HG03196 (cell line): ENCODE measurements around the gene AMPH.

Experiments
- ATAC-seq: cut with Tn5 transposase; IDR thresholded peaks from one replicate; pipeline ENCODE4 v1.9.1; 2021; ENCODE audit not compliant: unreplicated experiment

The AMPH gene

DNA sequence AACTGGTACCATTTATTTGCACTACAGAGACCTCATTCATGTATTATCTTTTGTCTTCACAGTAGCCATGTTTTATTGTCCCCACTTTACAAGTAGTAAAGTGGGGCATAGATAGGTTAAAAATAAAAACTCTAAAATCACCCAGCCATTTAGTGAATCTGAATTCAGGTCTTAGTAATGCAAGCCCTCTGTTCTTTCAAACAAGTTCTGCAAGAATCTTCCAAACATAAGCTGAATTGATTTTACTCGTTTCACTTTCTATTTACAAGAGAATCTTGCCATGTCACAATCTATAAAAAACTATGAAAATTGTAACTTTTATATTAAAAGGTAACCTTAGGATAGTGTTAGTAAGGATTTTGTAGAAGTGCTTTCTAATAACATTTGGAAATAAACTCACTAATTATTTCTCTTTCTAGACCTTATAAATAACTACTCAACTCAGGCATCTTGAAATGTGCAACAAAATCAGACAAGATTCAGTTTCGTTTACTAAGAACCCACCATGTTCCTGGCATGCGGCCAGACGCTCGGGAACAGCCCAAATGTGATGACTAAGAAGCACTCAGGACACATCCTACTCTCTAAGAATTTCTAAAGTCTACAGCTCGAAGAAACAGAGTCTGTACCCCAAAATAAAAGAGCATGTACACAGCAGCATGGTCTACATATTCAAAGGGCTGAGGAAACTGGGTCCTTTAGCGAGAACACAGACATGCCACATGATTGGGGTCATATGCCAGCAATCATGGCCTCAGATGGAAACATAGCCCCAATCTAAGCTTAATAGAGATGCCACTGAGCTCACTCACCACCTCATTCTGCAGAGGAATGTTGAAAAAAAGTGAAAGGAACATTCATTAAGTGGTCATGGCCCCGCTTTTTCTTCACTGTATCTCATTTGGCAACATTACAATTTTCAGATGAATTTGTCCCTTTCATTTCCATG lies 167.6 kb downstream of the AMPH start:
- peak; percentile 92 for ATAC-seq

DNA sequence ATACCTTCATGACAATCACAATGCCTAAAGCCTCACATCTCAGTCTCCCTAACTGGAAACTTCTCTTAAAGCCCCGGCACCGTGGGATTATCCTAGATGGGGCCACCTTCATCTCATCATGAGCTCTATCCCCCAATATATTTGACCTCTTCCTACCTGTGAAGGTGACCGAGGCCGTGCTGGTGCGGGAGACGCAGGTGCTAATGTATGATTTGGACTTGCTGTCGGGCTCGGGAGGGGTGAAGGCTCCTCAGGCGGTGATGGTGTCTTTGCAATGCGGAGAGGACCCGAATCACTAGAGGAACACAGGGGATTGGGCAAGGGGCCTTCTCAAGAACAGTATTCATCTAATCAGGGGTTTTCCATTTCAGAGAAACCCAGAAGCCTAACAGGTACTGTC lies 168.4 kb downstream of the AMPH start:
- no peak for ATAC-seq

DNA sequence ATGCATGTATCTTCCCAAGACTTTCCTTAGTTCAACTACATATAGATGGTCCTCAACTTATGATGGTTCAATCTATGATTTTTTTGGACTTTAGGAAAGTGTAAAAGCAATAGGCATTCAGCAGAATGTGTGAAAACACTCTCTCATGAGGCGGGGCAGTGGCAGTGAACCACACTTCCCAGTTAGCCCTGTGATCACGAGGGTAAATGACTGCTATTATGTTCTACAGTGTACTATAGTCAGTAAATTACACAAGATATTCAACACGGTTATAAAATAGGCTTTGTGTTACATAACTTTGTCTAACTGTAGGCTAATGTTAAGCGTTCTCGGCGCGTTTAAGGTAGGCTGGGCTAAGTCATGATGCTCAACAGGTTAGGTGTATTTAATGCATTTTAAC lies 169.3 kb downstream of the AMPH start:
- ATAC-seq: no peak

DNA sequence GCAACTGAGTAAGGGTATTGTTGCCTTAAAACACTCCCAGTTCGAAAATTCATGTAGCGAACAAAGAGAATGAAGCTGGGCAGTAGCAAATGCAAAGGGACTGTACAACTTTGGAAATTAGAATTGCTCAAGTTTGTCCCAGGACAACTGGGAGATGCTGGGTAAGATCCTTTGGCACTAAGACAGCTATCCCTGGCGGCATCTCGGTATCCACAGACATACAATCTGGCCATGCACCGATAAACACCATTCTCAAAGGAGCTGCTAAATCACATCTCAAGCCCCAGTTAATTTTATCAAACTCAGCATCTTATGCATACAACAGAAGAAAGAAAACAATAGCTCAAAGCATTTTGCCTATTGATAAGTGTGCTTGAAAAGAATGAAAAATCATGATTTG lies 177.3 kb downstream of the AMPH start:
- no peak for ATAC-seq

DNA sequence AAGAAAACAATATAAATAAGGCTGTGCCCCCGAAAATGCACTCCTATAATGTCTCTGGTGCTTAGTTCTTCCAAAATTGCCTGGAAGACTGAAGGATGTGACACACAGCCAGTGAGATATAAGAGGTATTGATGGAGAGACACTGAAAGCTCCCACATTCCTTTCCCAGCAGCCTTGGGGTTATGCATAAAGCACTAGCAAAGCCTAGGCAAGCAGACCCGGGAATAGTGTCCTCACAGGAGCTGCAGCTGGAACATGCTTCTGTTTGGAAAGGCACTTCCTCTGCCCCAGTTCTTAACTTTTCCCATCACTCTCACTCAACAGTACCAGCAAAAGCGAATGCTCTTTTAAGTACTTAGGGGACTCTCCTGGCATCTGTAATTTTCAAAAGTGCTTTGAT lies 178.0 kb downstream of the AMPH start:
- no peak for ATAC-seq

DNA sequence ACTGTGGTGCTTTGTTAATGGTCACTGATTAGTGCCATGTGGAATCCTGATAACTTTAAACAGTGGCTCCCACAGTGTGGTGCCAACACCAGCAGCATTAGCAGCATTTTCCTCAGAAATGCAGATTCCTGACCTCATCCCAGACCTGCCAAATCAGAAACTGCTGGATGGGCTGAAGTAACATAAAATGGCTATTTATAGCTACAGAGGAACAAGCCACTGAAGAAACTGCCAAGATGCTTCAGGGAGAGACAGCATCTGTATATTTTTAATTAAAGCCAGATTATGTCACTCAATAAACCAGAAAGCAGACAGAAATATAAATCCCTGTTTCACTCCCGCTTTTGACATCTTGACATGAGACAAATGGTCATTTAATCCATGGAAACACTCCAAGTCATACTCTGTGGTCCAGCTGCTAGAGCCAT lies 178.5 kb downstream of the AMPH start:
- no peak for ATAC-seq

DNA sequence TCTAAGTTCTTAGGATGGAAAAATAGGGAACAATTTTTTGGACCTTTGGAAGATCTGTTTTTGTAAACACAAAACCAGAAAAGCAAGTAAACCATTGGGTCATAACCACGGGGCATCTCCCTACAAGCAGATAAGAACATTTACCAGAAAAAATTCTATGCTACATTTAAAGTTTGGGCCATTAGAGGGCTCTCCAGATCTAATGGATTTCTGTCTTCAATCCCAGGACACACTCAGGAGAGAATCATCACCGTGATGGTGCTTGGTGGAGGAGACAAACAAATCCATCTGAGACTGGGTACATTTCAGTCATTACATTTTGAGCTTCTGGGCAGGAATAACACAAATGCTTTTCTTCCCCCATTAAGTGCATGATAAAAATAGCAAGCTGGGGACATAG lies 179.3 kb downstream of the AMPH start:
- no peak for ATAC-seq

DNA sequence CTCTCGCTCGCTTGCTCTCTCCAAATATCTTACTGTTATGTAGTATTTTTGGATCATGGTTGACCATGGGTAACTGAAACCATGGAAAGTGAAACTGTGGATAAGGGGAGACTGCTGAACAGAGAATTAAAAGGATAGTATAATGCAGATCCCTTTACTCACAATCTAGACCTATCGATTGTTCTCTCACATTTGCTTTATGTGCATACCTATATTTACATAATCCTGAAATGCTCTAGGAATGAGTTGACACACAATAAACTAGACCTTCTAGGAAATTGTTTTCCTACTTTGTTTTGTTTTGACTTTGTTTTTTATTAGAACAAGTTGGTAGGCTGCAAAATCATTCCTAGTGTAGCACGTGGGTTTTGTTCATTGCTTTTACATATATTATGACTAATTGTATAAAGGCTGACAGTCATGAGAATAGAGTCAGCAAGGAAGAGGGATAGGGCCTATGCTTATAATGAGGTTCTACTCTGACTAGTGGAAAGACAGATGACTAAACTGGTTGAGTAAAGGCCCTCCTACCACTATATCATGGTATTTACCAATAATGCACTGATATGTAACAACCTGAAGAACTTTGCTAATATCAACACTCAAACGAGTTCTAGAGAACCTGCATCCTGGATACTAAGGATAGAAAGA lies 182.5 kb downstream of the AMPH start:
- ATAC-seq: no peak

DNA sequence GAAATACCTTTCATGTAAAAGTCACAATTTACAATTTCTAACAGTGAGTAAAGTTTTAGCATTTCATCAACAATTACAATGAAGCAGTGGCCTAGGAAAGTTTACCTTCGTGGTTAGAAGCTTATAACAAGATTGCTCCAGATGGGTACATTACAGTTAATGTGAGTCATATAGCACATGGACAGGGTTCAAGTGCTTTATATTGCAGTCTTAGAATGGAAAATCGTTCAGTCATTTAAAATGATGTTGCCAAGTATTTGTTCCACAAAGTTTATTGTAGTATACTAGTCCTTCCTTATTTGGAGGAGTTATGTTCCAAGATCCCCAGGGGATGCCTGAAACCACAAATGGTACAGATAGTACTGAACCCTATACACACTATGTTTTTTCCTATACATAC lies 183.1 kb downstream of the AMPH start:
- no peak for ATAC-seq

DNA sequence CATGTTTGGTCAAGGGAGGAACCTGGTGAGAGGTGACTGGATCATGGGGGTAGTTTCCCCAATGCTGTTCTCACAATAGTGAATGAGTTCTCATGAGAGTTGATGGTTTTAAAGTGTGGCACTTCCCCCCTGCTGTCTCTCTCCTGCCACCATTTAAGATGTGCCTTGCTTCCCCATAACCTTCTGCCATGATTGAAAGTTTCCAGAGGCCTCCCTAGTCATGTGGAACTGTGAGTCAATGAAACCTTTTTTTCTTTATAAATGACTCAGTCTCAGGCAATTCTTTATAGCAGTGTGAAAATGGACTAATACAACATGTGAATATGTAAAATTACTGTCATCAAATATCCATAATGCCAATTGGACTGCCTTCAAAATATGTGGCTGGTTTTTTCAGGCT lies 192.2 kb downstream of the AMPH start:
- ATAC-seq: no peak

DNA sequence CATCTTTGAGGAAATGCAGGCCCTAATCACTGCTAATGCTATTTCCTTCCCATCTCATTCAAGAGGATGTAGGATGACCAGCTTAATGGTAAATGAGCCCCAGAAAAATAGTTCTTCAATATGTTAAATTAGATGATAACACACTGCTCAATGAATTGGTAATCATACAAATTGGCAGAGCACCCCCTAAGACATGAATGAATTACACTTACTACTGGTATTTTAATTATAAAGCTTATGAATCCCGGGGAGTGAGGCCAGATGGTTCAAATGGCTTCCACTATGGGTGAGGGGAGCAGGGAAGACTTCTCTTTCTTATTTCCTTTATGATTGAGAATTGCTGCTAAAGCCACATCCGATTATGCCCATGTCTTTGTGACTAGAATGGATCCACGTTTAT lies 198.5 kb downstream of the AMPH start:
- no peak for ATAC-seq

DNA sequence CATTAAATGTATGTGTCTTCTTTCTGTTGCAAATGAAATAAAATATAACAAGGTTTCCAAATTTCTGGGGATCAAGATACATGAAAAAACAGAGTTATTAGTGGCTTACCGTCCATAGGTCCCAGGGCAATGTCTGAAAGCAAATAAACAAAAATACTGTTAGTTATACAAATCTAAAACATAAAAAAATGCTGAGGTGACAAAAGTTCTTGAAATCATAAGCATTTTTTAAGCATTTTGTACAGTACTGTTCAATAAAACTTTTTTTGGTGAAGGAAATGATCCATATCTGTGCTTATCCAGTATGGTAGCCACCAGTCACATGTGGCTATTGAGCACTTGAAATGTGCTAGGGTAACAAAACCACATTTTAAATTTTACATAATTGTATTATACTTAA lies 199.1 kb downstream of the AMPH start:
- ATAC-seq: no peak

DNA sequence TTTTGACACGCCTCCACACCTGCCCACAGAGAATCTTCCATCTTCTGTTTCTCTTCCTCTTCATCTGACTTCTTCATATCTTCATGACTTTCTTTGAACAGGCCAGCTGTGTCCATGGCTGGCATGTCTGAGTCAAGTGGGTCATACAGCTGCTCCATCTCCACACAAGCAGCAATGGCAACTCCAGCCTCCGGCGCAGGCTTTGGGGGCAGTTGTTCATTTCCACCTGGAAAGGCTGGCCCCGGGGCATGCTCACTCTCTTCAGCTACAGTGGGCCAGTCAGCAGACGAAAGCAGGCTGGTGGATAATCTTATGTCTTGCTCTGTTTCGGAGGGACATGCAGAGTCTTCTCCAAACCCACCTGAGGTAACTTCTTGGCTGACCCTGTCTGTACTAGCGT lies 202.1 kb downstream of the AMPH start:
- no peak for ATAC-seq

DNA sequence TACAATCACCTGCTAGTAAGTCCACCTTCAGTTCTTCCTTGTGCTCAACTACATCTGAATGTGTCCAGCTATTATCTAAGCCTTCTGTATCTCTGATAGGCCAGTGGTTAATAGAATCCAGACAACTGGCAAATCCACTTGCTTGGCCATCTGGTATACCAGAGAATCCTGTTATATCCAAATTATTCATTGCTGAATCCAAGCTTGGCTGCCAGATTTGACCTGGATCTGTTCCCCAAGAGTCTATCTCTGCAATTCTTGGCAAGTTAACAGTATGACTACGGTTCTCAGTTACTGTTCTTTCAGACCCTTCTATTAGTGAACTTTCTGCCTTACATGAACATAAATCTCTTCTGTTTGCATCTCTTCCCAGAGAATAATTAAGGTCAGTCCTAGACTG lies 203.1 kb downstream of the AMPH start:
- ATAC-seq: no peak

DNA sequence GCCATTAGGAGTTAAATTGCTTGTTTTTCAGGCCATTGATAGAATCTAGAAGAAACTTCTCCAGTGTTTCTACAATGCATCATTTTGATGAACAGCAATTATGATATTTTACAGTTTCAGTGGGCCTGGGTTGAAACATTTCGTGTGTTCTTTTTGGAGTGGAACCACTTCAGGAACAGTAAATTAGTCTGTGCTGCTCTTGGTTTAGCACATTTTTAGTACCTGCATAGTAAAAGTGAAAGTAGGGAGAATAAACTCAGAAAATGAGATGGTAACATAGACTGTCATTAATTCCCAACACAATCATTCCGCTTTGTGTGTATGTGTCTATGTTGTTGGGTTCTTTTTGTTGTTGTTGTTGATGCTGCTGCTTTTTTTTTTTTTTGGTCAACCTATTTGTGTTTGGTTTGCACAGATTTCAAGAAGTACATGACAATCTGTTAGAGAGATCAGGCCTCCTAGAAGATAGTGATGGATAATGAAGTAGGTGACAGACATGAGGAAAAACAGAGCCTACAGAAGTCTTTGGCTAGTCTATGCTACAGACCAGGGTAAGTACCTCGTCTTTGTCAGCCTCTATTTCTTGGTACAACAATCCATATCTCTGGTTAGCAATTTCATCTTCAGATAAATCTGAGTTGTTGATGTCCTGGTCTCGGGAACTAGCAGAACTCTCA lies 203.8 kb downstream of the AMPH start:
- ATAC-seq: no peak

DNA sequence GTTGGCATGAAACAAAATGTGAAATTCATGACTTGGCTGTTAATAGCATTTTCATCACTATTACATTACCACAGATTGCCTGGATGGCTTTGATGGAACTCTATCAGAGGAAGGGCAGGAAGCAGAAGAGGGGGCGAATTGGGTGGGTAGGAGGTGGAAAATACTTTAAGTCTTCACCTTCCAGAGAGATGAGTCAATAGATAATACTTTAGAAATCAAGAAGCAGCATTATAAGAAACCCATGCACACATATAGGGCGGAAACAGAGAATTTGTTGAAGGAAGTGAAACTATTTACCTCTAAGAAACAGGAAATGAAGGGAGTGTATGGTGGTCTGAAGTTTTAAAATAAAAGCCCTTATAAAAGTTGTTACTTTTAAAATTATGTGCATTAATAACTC lies 205.7 kb downstream of the AMPH start:
- ATAC-seq: no peak

DNA sequence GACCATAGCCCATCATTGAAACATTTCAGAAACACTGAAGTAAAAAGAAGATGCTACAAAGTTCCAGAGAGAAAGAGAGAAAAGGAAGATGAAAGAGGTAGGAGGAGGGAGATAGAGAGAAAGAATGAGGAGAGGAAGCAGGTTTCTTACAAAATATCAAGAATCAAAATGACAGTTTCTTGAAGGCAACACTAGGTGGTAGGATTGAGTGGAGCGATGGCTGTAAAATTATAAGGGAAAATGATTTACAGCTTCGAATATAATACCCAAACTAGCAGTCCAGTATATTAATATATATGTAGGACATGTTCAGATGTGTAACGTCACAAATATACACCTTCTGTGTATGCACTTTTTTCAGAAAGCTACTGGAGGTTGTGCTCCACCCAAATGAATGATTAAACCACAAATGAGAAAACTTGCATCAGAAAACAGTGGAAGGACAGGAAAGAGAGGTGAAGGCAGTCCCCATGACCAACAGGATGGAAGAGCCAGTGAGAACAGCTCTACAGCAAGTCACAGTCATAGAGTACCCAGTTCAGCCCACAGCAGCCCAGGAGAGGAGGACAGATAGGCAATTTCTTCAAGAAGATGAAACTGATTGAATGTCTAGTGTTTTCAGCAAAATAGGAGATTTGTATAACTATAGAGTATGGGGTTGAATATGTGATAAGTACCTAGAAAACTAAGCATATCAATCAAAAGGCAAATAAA lies 206.3 kb downstream of the AMPH start:
- ATAC-seq: no peak

DNA sequence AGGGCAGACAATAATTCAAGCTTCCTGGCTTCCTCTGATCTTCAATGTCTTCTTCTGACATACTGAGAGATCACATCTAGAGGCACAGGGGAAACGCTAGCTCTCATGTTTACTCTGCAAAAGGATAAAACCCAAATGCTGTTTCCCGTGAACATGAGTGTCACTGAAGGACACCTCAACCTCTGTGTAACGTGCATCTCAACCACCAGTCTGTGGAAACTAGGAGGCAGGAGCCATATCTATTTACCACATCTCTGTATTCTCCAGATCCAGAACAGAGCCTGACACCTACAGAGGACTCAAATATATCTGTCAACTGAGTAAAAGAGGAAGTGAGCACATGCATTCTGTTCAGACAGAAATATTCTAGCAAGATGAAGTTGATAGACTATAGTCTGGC lies 217.4 kb downstream of the AMPH start:
- ATAC-seq: no peak

DNA sequence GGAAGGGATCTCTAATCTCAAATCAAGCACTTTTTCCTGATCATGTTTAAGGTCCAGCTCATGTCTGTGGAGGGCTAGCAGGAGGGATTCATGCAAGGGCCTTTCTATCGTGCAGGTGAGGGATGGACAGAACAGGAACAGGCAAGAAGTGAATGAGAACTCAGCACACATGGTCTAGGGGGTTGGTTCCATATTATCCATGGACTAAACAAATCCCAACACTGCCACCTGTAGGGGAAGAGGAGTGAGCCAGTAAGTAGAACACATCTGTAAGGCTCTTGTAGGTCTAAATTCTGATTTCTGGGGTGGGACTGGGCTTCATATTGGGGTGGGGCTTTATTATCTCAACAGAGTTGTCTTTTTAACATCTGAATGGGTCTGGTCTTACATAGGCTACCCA lies 219.8 kb downstream of the AMPH start:
- ATAC-seq: no peak

DNA sequence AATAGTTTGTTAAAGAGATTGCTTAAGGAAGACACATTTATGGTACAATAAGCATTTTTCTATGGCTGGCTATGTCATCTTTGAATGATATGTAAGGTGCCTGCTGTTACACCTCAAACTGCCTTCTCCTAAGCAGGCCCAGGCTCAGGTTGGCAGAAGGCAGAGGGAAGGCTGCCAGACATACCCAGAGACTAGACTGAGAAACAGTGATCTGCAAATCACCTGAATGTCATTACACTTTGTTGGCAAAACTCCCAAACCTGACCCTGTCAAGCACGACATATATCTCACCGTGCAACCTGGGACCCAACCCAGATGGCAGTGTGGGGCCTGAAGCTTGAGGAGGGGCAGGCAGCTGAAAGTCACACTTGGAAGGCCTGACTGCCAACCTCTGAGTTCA lies 221.1 kb downstream of the AMPH start:
- no peak for ATAC-seq

DNA sequence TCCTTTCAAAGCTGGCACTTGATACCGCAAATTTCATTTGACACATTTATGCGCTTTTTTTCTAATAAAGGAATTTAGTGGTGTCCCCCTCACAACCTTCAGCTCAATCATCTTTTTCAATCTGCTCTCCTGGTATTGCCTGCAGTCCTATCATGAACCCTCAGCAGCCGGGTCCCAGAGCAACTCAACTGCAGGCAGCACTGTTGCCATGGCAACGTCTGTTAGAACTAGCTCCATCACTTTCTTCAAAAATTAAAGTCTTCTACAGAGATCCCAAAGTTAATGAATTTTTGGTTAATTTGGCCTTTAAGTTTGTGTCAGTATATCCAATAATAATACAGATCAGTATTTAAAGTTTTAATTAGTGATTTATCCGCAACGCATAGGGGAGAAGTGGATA lies 221.6 kb downstream of the AMPH start:
- no peak for ATAC-seq
